NCI-H82 treated with DMSO at 0.1 percent for 48 hours (cell line): ENCODE results near the gene COL25A1.
"Not testable (repeated sequence)": the region's sequence is repeated elsewhere in the genome, so short reads cannot be mapped to it uniquely, and the experiment has no call there.

ENCODE experiments used
- DNase-seq: peaks from one replicate; lab custom pipeline; 2025; ENCODE audit not compliant: unreplicated experiment; lab: John Stamatoyannopoulos, UW

COL25A1 gene

GRCh38 chr4:108881986-108882385 is 420.5 kb downstream of the COL25A1 start:
- no peak for DNase-seq

DNA sequence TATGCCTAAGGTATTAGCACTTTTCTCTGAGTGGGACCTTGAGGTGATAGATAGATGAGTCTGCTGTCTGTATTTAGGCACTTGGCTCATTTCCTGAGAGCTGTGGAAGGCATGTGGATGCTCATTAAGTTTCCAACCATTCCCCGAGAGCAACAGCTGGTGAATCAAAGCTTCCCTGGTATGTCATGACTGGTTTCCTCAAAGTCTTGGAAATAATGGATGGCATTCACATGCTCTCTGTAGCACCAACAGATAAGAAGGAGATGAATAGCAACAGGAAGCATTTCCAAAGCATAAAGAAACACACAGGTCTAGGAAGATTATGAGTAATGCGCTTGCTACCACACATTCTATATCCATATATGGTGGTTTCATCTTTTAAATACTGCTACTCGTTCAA is 421.3 kb downstream of the COL25A1 start:
- DNase-seq: no peak

GRCh38 chr4:108878806-108879205 is 423.7 kb downstream of the COL25A1 start:
- DNase-seq: peak; percentile 21

- DNase-seq: no peak
These were observed 424.6 kb downstream of the COL25A1 start for GRCh38 chr4:108877821-108878220.

- DNase-seq: no peak
These were observed 427.7 kb downstream of the COL25A1 start for GRCh38 chr4:108874806-108875205.

DNA sequence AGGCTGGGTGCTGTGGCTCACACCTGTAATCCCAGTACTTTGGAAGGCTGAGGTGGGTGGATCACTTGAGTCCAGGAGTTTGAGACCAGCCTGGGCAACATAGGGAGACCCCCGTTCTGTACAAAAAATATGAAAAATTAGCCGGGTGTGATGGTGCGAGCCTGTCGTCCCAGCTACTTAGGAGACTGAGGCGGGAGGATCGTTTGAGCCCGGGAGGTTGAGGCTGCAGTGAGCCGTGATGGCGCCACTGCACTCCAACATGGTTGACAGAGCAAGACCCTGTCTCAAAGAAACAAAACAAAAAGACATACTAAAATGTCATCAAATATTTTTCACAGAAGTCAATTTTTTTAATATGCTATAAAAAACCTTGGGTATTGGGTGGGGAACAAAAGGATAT is 432.5 kb downstream of the COL25A1 start:
- not testable (repeated sequence) for DNase-seq

- no peak for DNase-seq
These were observed 433.7 kb downstream of the COL25A1 start for GRCh38 chr4:108868606-108869227.

DNA sequence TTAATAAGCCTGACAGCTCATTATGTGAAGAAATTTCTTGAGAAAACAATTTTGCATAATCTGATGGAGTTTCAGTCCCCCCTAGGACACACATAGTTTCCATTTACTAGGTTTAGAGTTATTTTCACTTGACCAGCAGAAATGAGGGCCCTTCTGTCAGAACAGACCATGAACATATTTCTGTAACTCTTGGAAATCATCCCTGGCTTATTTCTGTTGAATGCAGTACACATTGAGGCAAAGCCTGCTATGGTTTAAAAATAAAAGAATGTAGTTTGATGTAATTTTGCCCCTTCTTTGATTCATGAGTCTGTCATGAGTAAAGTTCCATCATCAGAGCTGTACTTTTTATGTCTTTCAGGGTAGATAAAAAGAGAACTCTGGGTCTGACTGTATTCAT is 435.0 kb downstream of the COL25A1 start:
- no peak for DNase-seq

GRCh38 chr4:108861334-108861733 is 441.1 kb downstream of the COL25A1 start:
- DNase-seq: no peak

DNA sequence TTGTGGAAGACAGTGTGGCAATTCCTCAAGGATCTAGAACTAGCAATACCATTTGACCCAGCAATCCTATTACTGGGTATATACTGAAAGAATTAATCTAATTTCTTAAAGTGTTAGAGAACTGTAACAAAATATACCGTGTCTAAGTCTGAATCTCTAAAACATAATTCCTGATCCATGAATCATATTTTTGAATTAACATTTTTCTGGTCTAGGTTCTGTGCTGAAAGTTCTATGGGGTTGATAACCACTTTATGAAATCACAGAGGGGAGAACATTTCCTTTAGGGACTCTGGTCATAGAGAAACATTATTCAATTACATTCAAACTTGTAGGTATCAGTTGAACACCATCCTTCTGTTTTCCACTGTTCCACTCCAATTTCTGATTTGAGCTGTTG is 447.7 kb downstream of the COL25A1 start:
- no peak for DNase-seq

GRCh38 chr4:108852691-108853090 is 449.8 kb downstream of the COL25A1 start:
- DNase-seq: no peak

DNA sequence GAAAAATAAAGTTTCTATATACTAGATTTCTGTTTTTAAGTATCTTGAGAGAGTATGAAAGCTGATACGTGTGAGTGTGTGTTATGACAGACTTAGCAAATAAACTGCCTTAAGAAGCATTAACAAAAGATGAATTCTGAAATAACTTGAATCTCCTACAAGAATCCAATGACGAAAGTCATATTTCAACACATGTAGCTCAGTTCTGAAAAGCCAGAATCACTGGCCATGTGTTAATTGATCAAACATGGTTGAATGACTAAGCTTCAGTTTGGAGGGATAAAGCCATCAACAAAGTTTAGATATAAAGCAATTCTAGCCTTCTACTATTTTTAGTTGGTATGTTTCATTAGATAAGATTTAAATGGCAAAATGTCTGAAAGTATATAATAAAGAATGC is 451.1 kb downstream of the COL25A1 start:
- no peak for DNase-seq

DNA sequence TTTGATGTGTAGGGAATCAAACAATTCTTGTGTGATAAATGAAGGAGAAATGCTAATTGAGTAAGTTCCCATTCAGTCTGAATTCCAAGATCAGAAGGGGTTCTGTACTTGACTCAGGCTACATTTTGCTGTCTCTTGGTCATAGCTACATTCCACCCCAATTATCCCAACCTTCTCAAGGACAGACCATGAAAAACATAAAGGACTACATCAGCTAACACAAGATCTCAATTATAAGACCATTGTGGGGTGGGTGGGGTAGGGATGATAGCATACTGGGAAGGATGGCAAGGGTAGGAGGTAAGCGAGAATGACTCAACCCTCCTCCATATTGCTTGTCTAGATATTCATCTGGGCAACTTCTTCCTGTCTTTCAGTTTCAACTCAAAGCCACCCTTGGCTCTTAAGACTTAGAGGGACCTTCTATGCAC is 452.2 kb downstream of the COL25A1 start:
- DNase-seq: no peak

GRCh38 chr4:108849611-108850168 is 452.8 kb downstream of the COL25A1 start:
- no peak for DNase-seq

GRCh38 chr4:108846568-108846967 is 455.9 kb downstream of the COL25A1 start:
- DNase-seq: no peak

- DNase-seq: no peak
These were observed 462.0 kb downstream of the COL25A1 start for GRCh38 chr4:108840426-108840975.

DNA sequence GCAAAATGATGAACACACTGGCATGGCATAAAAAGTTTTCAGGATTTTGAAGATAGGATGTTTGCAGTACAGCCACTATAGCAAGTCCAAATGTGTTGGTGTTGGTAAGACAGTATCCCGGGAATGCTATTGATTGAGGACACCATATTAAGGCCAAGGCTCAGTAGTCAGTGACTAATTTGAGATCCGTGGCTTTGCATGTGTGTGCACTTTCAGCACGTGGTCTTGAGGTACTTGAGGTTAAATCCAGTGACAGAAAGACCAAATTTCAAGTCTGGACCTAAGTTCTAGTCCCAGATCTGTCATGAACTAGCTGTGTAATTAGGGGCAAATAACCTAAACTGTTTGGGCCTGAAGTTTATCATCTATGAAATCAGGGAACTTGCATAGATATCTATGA is 463.1 kb downstream of the COL25A1 start:
- DNase-seq: no peak

DNA sequence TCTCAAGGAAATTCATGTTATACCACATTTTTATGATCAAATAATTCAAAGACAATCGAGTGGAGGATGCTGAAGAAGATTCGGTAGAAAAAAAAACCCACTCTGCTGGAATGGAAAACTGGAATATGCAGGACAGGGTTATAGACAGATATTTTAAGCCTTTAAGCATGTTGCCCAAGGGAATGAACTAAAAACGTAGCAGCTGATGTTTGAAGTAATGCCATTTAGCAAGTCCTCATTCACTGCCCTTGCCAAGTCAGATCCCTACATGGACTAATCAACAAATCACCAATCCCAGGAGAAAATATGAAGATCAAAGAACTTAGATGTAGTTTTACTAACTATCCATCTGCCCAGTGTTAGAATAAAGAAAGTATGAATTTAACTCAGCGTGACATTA is 464.0 kb downstream of the COL25A1 start:
- DNase-seq: no peak

- DNase-seq: peak; percentile 6
These were observed 467.5 kb downstream of the COL25A1 start for GRCh38 chr4:108834835-108835384.

- no peak for DNase-seq
These were observed 468.2 kb downstream of the COL25A1 start for GRCh38 chr4:108834166-108834834.

GRCh38 chr4:108833046-108833445 is 469.4 kb downstream of the COL25A1 start:
- DNase-seq: no peak

- no peak for DNase-seq
These were observed 470.6 kb downstream of the COL25A1 start for GRCh38 chr4:108831886-108832285.
